MM.1S (cell line): Measurements from ENCODE around the gene KRTAP8-1.

Experiments
- CTCF ChIP-seq: fragments of 300-600 bp; sonication (generic); IDR thresholded peaks from 2 replicates; pipeline ENCODE4 v1.5.1; 2016; ENCODE audit warnings: antibody characterized with exemption, low read length, mixed read lengths
- EZH2 ChIP-seq: fragments of 300-600 bp; sonication (generic); optimal IDR thresholded peaks from 2 replicates; pipeline ENCODE3; 2017; ENCODE audit warnings: low read depth, mild to moderate bottlenecking, antibody characterized with exemption, low read length, mixed read lengths
- EZH2phosphoT487 ChIP-seq: fragments of 300-600 bp; sonication (generic); IDR thresholded peaks from 2 replicates; pipeline ENCODE4 v1.6.1; 2018; ENCODE audit warnings: antibody characterized with exemption, low read length

- no peak for TF ChIP-seq CTCF
- no peak for TF ChIP-seq EZH2
- TF ChIP-seq EZH2phosphoT487 = no peak
Observed at GRCh38 chr21:30829659-30830058, 16.6 kb upstream of the KRTAP8-1 start, which contains the start of gene KRTAP7-1.
